Right atrium auricular region (tissue), 2 donors: ENCODE results near the gene ADGRV1. TPM values are rescaled to one million over a fixed set of nuclear protein-coding genes. Genes with fewer than 3 reads are reported as not detected.
"Not testable (repeated sequence)": the region's sequence is repeated elsewhere in the genome, so short reads cannot be mapped to it uniquely, and the experiment has no call there.

Experiments
- DNase-seq: peaks from one replicate; pipeline ENCODE4 v3.0.0-alpha.2; 2019; ENCODE audit warnings: low spot score
- H3K27ac ChIP-seq, 2 donors: fragments of 200-600 bp; sonication (generic); 1 replicate in 1 of 2; 2 replicates in 1 of 2; pipeline ENCODE4 v1.5.1; 2016 to 2019
- H3K27me3 ChIP-seq, 2 donors: fragments of 200-600 bp; sonication (generic); one replicate each; pipeline versions ENCODE4 v1.5.1 to v1.6.0; 2017 to 2019
- H3K36me3 ChIP-seq: fragments of 200-600 bp; sonication (generic); one replicate; pipeline ENCODE4 v1.5.1; 2016
- H3K4me1 ChIP-seq, 2 donors: fragments of 200-600 bp; sonication (generic); one replicate each; pipeline versions ENCODE4 v1.5.1 to v1.6.0; 2017 to 2019
- H3K4me3 ChIP-seq, 2 donors: fragments of 200-600 bp; sonication (generic); 1 replicate in 1 of 2; 2 replicates in 1 of 2; pipeline ENCODE4 v1.5.1; 2017 to 2019; ENCODE audit warnings: mild to moderate bottlenecking in 1 of 2, moderate library complexity in 1 of 2
- H3K9me3 ChIP-seq, 2 donors: fragments of 200-600 bp; sonication (generic); one replicate each; pipeline ENCODE4 v1.5.1; 2019
- CTCF ChIP-seq, 2 donors: fragments of 200-600 bp; sonication (generic); IDR thresholded peaks; one replicate each; pipeline ENCODE4 v1.5.1; 2019; ENCODE audit warnings: antibody characterized with exemption in 2 of 2
- total RNA-seq, 2 donors: library from RNA; depleted of rRNA; stranded (reverse); fragments of >200 nt; gene quantifications; one replicate each; pipeline ENCODE4 v1.1.0, GENCODE V29; 2016

The ADGRV1 gene
- total RNA-seq, 2 donors from 2014 or later, result 1.4 to 1.8 TPM

GRCh38 chr5:90810211-90810610 lies 251.6 kb downstream of the ADGRV1 start:
- Histone ChIP-seq H3K4me3 (no peak overlapping the region), H3K27ac (no peak overlapping the region), H3K36me3 (no peaks in the 10 kb centered on the region), H3K4me1 (no peaks in the 10 kb centered on the region), H3K27me3 (no peaks in the 10 kb centered on the region), H3K9me3 (no peaks in the 10 kb centered on the region)
- TF ChIP-seq CTCF (IDR thresholded peaks at IDR 0.05), result no peak
- DNase-seq, result no peak

GRCh38 chr5:90813392-90813791 lies 254.8 kb downstream of the ADGRV1 start:
- Histone ChIP-seq H3K27ac (no peak overlapping the region), H3K4me3 (no peak overlapping the region), H3K9me3 (no peaks in the 10 kb centered on the region), H3K36me3 (no peaks in the 10 kb centered on the region), H3K27me3 (no peaks in the 10 kb centered on the region), H3K4me1 (no peaks in the 10 kb centered on the region)
- DNase-seq, result no peak
- TF ChIP-seq CTCF (IDR thresholded peaks at IDR 0.05), result no peak

- not testable (repeated sequence) for H3K36me3 ChIP-seq, H3K27me3 ChIP-seq, H3K27ac ChIP-seq, DNase-seq, H3K9me3 ChIP-seq, H3K4me3 ChIP-seq, H3K4me1 ChIP-seq
Measured at GRCh38 chr5:90822062-90822461, 263.5 kb downstream of the ADGRV1 start.

- Histone ChIP-seq H3K4me3 (no peak overlapping the region), H3K27ac (no peak overlapping the region), H3K27me3 (no peaks in the 10 kb centered on the region), H3K9me3 (no peaks in the 10 kb centered on the region), H3K36me3 (no peaks in the 10 kb centered on the region), H3K4me1 (no peaks in the 10 kb centered on the region)
- no peak for TF ChIP-seq CTCF (IDR thresholded peaks at IDR 0.05)
- DNase-seq, result no peak
Measured at GRCh38 chr5:90824436-90824835, 265.8 kb downstream of the ADGRV1 start.

- DNase-seq, result no peak
- TF ChIP-seq CTCF (IDR thresholded peaks at IDR 0.05), result no peak
- no peaks in the 10 kb centered on the region for H3K27me3 ChIP-seq
- H3K27ac ChIP-seq, result no peak overlapping the region
- H3K9me3 ChIP-seq, result no peaks in the 10 kb centered on the region
- H3K4me3 ChIP-seq, result no peak overlapping the region
- H3K36me3 ChIP-seq, result no peaks in the 10 kb centered on the region
- H3K4me1 ChIP-seq, result no peaks in the 10 kb centered on the region
Measured at GRCh38 chr5:90830058-90830457, 271.5 kb downstream of the ADGRV1 start.

- H3K27me3 ChIP-seq, result no peaks in the 10 kb centered on the region
- TF ChIP-seq CTCF (IDR thresholded peaks at IDR 0.05), result no peak
- no peak overlapping the region for H3K4me3 ChIP-seq
- H3K9me3 ChIP-seq, result no peaks in the 10 kb centered on the region
- H3K36me3 ChIP-seq, result no peaks in the 10 kb centered on the region
- H3K4me1 ChIP-seq, result no peaks in the 10 kb centered on the region
- no peak overlapping the region for H3K27ac ChIP-seq
- DNase-seq, result no peak
Measured at GRCh38 chr5:90833753-90834152, 275.2 kb downstream of the ADGRV1 start.
